ENCODE results near the gene ENTPD2.

The ENTPD2 gene

DNA sequence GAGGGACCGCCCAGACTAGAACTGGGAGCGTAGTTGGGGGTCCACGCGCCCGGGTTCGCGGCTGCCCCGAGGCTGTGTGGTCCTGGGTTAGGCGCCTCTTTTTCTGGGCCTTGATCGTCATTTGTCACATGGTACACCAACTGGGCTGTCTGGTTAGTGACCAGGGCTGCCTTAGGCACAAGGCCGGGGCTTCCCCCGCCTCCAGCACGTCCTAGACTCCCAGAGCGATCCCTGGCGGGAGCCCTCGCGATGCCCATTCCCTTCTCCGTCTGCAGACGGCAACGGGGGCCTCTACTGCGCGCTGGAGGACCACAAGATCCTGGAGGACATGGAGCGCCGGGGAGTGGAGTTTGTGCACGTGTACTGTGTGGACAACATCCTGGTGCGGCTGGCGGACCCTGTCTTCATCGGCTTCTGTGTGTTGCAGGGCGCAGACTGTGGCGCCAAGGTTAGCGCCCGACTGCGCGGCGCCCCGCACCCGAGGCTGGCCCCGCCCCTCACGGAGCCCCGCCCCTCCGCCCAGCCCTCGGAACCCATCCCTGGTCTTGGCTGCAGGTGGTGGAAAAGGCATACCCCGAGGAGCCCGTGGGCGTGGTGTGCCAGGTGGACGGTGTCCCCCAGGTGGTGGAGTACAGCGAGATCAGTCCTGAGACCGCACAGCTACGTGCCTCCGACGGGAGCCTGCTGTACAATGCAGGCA, 25.0 kb upstream of the ENTPD2 start:
- DNase-seq, result no peak

DNA sequence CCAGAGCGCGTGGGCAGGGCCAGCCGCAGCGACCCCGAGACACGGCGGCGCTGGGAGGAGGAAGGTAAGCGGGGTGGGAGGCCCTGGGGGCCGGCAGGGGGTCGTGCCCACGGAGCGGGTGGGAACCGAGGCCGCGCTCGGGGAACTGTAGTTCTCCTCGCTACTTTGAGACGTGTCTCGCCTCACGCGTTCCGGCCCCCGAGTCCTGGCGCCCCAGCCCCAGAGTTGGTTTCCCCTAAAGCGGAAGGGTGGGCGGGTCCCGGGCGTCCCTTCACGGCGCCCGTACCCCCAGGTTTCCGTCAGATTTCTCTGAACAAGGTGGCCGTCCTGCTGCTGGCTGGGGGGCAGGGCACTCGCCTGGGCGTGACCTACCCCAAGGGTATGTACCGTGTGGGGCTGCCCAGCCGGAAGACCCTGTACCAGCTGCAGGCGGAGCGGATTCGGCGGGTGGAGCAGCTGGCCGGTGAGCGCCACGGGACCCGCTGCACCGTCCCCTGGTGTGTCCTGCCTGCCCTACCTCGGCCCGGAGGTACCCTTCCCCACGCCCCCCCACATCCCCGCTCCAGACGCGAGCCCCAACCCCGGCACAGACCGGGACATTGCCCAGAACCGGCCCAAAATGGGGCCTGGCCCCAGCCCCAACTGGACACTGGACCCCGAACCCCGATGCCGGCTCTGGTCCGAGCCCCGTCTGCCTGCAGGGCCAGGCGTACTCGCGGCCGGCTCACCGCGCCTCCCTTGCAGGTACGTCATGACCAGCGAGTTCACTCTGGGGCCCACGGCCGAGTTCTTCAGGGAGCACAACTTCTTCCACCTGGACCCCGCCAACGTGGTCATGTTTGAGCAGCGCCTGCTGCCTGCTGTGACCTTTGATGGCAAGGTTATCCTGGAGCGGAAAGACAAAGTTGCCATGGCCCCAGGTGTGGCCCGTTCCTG, 24.2 kb upstream of the ENTPD2 start:
- no peak for DNase-seq

DNA sequence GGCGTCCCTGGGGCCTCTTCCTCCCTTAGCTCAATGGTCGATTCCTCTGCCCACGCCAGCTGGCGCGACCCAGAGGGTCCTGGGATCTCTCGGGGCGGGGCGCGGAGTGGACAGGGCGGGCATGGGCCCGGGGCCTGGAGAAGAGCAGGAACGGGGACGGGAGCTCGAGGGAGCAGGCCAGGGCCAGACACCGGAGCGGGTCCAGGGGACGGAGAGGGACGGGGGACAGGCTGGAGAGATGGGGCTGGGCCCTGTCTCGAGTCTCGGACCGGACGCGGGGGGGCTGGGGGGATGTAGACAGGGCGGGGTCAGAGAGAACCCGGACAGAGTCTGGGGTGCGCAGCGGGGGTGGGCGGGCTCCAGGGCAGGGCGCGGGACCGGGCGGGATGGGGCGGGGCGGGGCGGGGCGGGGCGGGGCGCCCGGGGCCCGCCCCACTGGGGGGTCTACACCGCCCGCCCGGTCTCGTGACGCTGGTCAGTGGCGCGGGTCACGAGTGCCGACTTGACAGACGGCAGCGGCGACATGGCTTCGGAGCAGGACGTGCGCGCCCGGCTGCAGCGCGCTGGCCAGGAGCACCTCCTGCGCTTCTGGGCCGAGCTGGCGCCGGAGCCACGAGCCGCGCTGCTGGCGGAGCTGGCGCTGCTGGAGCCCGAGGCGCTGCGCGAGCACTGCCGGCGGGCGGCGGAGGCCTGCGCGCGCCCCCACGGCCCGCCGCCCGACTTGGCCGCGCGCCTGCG, 23.3 kb upstream of the ENTPD2 start, which contains the start of gene UAP1L1:
TSS of gene UAP1L1 (plus strand) at position 508 of the 738 bp plus-strand sequence. CDS start at position 524, 16 bp downstream.
- DNase-seq, result peak; percentile 10

DNA sequence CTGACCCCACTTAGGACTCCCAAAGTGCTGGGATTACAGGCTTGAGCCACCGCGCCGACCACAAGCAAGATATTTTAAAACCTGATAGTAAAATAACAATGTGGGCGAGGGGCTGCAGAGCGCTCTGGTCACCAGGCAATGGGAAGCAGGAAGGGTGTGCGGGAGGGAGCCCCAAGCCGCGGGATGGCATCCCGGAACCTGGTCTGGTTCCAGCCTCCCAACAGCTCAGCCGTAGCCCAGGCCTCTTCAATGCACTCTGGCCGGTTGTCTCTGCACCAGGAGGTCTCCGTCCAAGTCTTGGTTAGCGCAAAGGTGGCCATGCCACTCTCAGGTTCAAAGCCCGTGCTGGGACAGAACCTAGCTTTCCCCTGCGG, 22.8 kb upstream of the ENTPD2 start:
- no peak for DNase-seq

DNA sequence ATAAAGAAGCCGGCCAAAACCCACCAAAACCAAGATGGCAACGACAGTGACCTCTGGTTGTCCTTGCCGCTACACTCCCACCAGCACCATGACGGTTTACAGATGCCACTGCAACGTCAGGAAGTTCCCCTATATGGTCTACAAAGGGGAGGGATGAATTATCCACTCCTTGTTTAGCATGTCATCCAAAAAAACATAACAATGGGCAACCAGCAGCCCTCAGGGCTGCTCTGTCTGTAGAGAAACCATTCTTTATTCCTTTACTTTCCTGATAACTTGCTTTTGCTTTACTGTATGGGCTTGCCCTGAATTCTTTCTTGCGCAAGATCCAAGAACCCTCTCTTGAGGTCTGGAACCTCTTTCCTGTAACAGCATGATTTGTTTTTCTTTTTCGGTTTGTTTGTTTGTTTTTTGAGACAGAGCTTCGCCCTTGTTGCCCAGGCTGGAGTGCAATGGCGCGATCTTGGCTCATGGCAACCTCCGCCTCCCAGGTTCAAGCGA, 21.5 kb upstream of the ENTPD2 start:
- no peak for DNase-seq

DNA sequence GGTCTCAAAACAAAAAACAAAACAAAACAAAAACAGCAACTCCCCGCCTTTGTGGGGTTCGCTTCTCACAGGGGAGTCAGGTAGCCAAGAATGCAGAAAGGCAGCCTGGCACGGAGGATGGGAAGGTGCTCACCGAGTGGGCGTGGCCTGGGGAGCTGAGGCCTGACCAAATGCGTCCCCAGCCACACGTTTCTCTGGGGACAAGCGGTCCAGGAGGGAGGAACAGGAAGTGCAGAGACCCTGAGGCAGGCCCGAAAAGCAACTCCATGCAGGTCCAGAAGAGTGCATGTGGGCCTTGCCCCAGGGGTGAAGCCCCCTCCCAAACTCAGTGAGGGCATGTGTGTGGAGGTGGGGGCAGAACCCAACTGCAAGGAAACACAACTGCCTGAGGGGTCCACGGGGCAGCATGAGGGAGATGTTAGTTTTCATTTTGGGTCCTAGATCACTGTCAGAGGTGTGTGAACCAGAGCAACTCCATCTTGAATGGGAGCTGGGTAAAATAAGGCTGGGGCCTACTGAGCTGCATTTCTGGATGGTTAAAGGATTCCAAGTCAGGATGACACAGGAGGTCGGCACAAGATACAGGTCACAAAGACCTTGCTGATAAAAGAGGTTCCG, 20.9 kb upstream of the ENTPD2 start:
- DNase-seq, result no peak

DNA sequence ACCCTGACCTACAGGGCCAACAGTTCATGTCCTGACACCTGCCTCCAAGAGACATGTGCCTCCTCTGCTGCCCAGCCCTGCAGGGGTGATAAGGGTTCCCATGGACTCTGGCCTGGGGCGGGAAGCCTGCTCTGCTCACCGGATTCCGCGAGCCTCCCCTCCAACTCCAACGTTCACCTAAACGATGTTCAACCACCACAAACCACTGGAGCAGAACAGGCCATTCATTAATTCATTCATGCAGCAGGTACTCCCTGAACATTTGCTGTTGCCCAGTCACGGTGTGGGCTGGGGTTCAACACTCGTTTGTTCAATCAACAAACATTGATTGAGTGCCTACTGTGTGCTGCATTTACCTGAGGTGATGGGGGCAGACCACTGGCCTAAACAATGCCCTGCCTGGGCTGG, 20.1 kb upstream of the ENTPD2 start:
- no peak for DNase-seq

DNA sequence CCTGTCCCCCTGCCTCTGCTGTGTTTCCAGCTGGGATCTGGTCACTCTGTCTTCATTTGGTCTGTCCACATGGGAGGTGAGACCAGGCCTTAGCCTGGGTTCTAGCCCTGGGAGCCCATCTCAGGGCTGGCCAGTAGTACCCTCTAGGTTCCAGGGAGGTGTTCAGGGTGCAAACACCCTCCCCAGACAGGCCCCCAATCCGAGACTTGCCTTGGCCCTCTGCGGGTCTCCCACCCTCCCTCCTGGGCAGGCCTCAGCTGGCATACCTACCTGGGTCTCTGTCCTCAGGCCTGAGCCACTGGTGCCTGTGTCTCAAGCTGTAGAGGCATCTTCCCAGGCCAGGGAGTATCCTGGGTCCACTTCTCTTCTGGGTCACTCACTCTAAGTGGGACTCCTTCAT, 17.4 kb upstream of the ENTPD2 start:
- DNase-seq, result no peak

DNA sequence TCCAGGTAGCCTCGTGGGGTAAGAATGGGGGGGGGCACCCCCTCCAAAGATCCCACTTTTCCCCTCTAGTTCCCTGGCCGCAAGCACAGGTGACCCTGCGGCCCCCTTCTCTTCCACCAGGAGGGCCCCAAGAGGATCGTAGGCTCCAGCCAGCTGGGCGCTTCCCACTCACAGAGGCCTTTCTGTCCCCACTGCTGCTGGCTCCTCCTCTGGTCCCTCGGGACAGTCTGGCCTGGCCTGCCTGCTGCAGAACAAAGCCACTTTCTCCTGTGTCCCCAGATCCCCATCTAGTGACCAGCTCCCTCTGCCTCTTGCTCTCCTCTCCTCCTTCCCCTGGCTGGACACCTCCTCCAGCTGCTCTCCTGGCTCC, 17.0 kb upstream of the ENTPD2 start:
- DNase-seq, result no peak

DNA sequence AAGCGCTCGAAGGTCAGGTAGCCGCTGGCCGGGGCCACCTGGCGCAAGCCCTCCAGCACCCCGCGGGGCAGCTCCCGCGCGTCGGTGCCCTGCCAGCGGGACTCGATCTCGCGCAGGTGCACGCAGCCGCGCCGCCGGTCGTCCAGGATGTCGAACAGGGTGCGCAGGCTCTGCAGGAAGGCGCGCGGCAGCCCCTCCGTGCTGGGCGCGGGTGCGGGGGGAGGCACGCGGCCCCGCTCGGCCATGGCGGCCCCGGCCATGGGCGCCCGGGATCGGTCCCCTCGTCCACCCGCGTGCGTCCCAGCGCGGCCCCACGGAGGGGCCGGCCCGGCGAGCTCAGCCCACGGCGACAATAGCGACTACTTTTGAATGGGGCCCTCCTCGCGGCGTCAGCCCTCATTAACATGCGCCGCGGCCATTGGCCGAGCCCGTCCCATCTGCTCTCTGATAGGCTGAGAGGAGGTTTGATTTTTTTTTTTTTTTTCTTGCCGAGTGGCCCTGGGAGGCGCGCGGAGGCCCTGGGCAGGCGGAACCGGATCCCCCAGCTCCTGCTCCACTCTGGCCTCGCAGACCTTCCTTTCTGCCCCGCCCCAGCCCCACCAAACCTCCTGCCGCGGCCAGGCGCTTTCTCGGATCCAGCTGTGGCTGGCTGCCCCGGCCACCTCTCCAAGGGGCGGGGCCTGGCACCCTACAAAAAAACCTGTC, 16.5 kb upstream of the ENTPD2 start, which contains the start of gene SAPCD2:
TSS of gene SAPCD2 (minus strand) at position 357 of the 705 bp plus-strand sequence. CDS start at position 260, 97 bp downstream.
- DNase-seq, result peak; percentile 74

DNA sequence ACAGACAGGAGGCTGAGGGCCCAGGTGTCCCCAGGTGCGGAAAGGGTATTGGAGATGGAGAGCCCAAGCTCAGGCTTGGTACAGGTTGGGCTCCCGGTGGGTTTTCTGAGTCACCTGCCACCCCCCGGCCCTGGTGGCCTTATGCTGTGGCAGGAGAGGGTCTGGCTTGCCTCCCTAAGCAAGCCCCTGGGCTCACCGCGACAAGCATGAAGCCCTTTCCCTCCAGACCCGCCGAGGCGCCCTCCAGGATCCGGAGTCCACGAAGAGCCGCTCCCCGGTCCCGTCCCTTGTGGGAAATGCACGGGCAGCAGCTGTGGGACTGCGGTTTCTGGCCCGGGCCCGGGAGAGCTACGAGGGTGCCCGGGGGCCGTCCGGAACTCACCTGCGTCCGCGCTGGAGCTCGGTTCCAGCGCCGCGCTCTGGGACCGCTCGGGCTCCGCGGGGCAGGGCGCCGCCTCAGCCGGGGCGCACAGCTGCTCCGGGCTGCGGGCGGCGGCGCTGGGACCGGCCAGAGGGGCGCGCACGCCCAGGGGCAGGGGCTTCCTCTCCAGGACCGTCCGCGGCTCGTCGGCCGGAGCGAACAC, 15.7 kb upstream of the ENTPD2 start:
- no peak for DNase-seq

DNA sequence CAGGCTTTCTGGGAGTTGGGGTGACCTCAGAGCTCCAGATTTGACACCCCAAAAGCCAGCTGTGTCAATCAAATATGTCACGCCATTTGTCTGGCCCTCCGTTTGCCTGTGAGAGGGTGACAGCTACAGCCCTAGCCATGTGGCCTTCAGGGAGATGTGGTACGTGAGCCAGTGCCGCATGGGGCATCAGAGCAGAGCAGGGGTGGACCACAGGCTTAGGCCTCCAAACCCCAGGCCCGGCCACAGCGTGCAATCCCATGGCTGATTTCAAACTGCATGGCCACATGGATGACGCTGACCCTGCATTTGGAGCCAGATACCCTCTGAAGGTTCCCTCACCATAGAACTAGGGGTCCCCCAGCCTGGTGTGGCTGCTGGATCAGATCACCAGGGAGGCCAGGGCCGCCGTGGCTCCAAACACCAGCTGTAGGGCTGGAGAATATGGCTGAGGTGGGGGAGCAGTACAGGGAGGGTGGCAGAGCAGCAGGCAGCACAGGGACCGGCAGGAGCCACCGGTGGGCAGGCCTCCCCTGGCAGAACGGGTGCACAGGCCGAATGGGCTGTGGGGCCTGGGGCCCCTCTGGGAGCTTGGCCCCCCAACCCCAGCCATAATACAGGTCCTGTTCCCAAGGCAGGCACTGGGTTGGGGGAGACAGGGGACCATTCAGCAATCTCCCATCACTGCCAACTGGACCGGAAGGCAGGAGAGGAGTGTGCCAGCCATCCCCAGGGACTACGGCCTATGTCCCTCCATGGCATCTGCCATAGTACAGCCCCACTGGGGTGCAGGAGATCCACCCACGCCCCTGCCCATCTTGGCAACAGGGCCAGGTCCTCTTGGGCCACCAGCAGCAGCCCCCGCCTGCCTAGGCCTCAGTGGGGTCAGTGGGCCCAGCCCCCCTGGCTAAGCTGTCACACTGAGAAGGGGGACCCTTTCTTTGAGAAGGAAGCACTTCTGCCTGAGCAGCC, 15.0 kb upstream of the ENTPD2 start:
- no peak for DNase-seq

DNA sequence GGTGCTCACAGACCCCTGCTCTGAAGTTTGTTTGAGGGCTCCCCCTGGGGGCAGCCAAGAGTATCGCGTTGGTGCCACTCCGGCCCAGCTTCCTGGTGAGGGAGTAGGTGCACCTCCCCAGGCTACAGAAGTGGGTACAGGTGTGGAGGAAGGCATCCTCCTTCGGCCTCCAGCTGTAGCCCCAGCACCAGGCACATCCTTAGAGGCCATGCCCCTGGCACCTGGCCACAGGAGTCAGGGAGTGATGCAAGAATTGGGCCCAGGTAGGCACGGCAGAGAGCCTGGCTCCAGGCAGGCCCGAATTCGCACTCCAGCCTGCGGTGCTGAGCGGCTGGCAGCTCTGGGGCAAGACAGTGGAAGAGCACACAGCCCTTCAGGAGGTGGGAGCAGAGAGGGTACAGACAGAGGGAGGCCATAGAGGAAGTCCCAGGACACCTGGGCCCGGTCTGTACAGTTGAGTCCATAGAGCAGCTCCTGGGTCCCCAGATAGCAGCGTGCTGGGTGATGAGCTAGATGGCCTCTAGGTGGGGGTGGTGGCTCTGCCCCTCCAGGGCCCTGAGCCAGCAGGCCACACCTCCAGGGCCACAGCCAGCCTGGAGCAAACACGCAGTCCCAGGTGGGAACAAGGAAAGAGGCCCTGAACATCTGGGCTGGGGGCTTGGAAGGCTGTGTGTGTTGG, 14.1 kb upstream of the ENTPD2 start:
- DNase-seq, result peak; percentile 8

DNA sequence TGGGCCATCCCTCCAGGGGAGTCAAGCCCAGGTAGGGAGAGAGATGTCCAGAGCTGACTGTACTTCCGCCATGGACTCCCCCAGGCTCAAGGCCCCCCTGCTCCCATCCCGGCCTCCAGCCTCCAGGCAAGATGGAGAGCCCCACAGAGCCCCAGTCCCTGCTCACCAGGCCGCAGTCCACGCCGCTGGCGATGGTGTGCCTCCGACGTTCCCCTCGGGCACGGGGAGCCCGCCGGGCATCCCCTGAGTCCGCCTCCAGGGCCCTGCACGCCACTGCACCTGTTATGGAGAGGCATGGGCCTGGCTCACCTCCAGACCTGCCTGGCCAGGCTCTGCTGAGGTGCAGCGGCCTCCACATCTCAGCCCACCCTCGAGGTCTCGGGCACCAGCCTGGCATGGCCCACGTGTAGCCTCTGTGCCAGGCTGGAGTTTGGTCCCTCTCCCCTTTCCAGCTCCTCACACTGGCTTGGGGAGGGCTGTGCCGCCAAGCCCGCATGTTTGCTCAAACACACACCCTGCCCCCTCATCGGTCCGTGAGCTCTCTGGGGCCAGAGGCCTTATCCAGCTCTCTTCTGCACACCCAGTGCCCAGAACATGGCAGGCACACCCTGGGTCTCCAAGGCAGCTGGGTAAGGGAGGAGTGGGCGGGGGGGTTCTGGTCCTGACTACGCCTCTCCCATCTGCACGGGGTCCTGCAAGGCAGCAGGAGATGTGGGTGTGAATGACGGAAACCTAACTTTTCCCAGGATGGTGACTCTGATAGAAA, 12.4 kb upstream of the ENTPD2 start:
- DNase-seq, result no peak

DNA sequence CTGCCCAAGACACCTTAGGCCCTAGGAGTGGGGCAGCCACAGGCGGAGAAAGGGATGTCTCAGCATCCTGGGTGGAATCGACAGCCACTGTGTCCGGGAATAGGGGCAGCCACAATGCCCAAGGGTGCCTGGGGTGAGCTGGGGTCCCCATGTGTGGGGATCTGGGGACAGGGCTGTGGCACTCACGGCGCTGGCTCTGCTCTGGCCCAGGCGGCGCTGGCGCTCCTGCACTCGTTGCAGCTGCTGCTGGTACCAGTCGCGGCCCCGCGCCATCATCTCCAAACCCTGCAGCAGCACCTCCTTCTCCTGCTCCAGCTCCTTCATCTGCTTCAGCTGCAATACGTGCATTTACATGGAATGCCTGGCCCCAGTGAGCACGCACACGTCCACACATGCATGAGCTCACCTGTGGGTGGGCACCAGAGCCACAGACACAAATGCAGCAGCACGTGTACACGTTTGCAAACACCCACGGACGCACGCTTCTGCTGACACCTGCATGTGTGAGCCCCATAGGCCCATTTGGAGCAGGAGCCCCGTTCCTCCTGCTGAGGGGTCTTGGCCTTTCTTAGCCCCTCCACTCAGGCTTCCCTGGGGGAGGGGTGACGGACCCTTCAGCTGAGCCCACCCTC, 11.6 kb upstream of the ENTPD2 start:
- no peak for DNase-seq

DNA sequence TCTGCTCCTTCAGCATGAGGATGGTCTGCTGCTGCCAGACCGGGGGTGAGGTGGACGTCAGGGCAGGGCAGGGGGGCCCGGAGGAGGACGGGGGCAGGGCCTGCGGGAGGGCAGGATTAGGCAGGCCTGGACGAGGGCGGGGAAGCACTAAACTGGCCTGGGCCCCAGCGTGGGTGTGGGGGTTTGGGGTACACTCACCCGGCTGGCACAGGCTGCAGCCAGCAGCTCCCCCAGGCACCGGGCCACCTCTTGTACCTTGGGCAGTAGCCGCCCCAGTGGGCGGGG, 11.0 kb upstream of the ENTPD2 start:
- DNase-seq, result no peak

DNA sequence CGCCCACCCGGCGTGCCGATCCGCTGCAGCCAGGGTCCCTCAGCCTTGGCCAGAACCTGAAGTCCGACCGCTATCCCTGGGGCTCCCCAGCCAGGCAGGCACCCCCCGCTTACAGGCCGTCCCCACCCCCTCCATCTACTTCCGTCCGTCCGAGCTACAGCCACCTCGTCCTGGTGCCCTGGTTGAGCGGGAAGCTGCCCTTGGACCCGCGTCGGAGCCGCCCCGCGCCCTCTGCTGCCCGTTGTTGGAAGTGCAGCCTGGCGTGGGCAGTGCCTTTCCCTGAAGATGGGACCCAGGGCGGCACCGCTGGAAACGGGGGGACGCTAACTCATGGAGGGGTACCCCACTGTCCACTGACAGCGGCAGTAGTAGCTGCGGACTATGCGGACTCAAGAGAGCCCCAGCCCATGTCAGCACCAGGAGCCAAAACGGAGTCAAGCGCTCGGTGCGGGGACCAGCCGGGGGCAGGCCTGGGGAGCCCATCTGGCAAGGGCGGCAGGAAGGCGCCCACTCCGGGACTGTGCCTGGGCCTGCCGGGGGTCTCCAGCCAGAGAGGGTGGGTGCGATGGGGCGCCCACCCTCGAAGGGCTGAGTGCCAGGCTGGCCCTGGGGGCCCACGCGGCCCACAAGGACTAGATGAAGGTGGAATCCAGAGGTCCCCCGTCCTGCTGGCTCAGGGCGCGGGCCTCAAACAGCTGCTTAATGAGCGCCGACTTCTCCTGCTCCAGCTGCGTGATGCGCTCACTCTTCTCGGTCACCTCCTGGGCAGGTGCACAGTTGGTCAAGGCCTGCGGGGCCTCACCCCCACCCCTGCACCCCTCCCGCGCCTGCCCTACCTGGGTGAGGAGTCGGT, 10.4 kb upstream of the ENTPD2 start:
- DNase-seq, result no peak
